Measurements from ENCODE around the gene METTL9. TPM values are rescaled to one million over a fixed set of nuclear protein-coding genes. Genes with fewer than 3 reads are reported as not detected.

METTL9 gene
- total RNA-seq, 1 experiment from 2014 or later = 41.4 TPM

DNA sequence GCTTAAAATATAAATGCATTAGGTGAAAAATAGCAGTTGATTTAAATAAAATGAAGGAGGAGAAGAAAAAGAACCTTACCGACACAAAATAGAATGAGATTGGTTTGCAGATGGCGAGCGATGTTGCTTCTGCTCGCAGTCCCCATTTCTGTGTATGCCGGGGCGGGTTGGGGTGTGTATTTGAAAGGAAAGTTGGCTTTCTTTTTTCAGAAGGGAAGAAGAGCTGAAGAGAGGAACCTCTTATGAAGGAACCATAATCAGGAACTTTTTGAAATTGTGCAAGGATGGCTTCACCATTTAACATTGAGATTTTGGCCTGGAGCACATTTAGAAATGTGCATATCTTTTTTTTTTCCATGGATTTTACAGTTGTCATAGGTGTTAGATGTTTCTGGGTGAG is 53.1 kb downstream of the METTL9 start, which contains the start of gene IGSF6:
Gene IGSF6 (minus strand): TSS at position 156 of the 400 bp plus-strand sequence. CDS start 10 bp downstream, at position 146.
- Histone ChIP-seq H3K4me1 (ENCODE audit: control insufficient read depth in 1 of 2, insufficient read depth in 2 of 2, low read length in 2 of 2) (no peaks in the 10 kb centered on the region), H3K4me3 (replicated peaks in 1 of 2; ENCODE audit: low read depth in 1 of 2, low read length in 2 of 2) (no peak within 1 kb of the TSS), H3K27ac (ENCODE audit: low read depth, low read length) (no peak within 1 kb of the TSS), H3K9ac (ENCODE audit: low read length) (no peak within 1 kb of the TSS), H2AFZ (ENCODE audit: low read depth, low read length, poor library complexity, severe bottlenecking) (no peak within 1 kb of the TSS), H4K20me1 (ENCODE audit: insufficient read depth) (no peaks in the 10 kb centered on the region), H3K79me2 (ENCODE audit: insufficient read depth, low read length) (no peaks in the 10 kb centered on the region), H3K36me3 (ENCODE audit: control insufficient read depth in 1 of 2, insufficient read depth in 2 of 2, low read length in 2 of 2) (no peaks in the 10 kb centered on the region), H3K9me3 (ENCODE audit: control insufficient read depth in 1 of 2, insufficient read depth in 1 of 2, low read depth in 1 of 2, low read length in 2 of 2) (no peaks in the 10 kb centered on the region), H3K27me3 (ENCODE audit: insufficient read depth, low read length) (no peaks in the 10 kb centered on the region), H3K4me2 (ENCODE audit: low read length) (no peak within 1 kb of the TSS), H3K9me2 (ENCODE audit: insufficient read depth) (no peaks in the 10 kb centered on the region)
- DNase-seq (ENCODE audit: low read depth, low spot score) = no peak
- no peak for ATAC-seq
- no peak for TF ChIP-seq FOSL1 (IDR thresholded peaks at IDR 0.05; ENCODE audit: low read depth)
- TF ChIP-seq CBX3 (IDR thresholded peaks at IDR 0.05; ENCODE audit: low read depth) = no peak
- RAD21 ChIA-PET (ENCODE audit: low non-redundant PET in 1 of 2, low total read pairs in 2 of 2, uncharacterized antibody in 2 of 2, unreplicated experiment in 2 of 2) = no interaction called here
- BruUV-seq (replicated peaks) = no TSS peak
- CTCF ChIA-PET = interaction anchor here (1.5 kb wide), 1 partner anchor 11 kb away, joined by 4 read pairs; no protein-coding TSS in a partner anchor
- POLR2A ChIA-PET = no interaction called here
- intact Hi-C loops (cut with micrococcal nuclease) = loop anchor here (10.0 kb wide), 2 partner anchors 152 to 532 kb away; no protein-coding TSS in a partner anchor

DNA sequence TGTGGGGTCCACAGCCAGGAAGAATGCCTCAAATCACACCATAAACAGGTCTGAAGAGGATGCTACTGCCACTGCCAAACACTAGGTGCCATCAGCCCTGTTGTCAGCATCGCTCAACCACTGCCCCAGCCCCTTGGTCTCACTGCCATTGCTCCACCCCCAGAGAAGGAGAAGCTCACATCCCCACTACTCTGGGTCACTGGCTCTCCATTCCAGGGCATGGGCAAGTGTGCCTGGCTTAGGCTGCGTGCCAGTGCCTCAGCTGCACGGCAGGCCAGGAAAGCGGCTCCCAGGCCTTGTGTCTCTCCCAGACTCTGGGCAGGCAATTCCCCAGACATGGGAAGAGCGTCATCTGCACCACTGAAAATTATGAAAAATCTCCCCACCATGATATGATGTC is 54.2 kb downstream of the METTL9 start:
- H4K20me1 ChIP-seq (ENCODE audit: insufficient read depth) = no peaks in the 10 kb centered on the region
- BruUV-seq (replicated peaks) = no TSS peak
- no peak overlapping the region for H3K9ac ChIP-seq (ENCODE audit: low read length)
- H3K9me3 ChIP-seq (ENCODE audit: control insufficient read depth in 1 of 2, insufficient read depth in 1 of 2, low read depth in 1 of 2, low read length in 2 of 2) = no peaks in the 10 kb centered on the region
- no peak overlapping the region for H3K4me2 ChIP-seq (ENCODE audit: low read length)
- H3K4me3 ChIP-seq (replicated peaks in 1 of 2; ENCODE audit: low read depth in 1 of 2, low read length in 2 of 2) = no peak overlapping the region
- H3K4me1 ChIP-seq (ENCODE audit: control insufficient read depth in 1 of 2, insufficient read depth in 2 of 2, low read length in 2 of 2) = no peaks in the 10 kb centered on the region
- intact Hi-C loops (cut with micrococcal nuclease) = loop anchor here (10.0 kb wide), 2 partner anchors 151 to 531 kb away; no protein-coding TSS in a partner anchor
- no peaks in the 10 kb centered on the region for H3K27me3 ChIP-seq (ENCODE audit: insufficient read depth, low read length)
- TF ChIP-seq SRF (IDR thresholded peaks at IDR 0.05; ENCODE audit: low read depth) = no peak
- TF ChIP-seq YY1 (IDR thresholded peaks at IDR 0.05; ENCODE audit: extremely low read depth, insufficient replicate concordance, low read depth, low read length) = no peak
- TF ChIP-seq SP1 (IDR thresholded peaks at IDR 0.05; ENCODE audit: low read depth) = no peak
- TF ChIP-seq EZH2 (IDR thresholded peaks at IDR 0.05) = no peak
- no peak for TF ChIP-seq EZH2phosphoT487 (IDR thresholded peaks at IDR 0.05; ENCODE audit: borderline replicate concordance)
- TF ChIP-seq, protein P1, sequence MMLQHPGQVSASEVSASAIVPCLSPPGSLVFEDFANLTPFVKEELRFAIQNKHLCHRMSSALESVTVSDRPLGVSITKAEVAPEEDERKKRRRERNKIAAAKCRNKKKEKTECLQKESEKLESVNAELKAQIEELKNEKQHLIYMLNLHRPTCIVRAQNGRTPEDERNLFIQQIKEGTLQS (IDR thresholded peaks at IDR 0.05) = no peak
- TF ChIP-seq EGR1 (IDR thresholded peaks at IDR 0.05; ENCODE audit: low read depth) = no peak
- TF ChIP-seq SIN3A (IDR thresholded peaks at IDR 0.05; ENCODE audit: low read depth) = no peak
- TF ChIP-seq ZNF274 (IDR thresholded peaks at IDR 0.05; ENCODE audit: low read depth, low read length) = no peak
- TF ChIP-seq POLR2A (IDR thresholded peaks at IDR 0.05; ENCODE audit: borderline replicate concordance, extremely low read depth, insufficient read depth, insufficient read length) = no peak
- H3K9me2 ChIP-seq (ENCODE audit: insufficient read depth) = no peaks in the 10 kb centered on the region
- POLR2A ChIA-PET = no interaction called here
- CTCF ChIA-PET = interaction anchor here (0.7 kb wide), 1 partner anchor 9 kb away, joined by 3 read pairs; no protein-coding TSS in a partner anchor
- RAD21 ChIA-PET (ENCODE audit: low non-redundant PET in 1 of 2, low total read pairs in 2 of 2, uncharacterized antibody in 2 of 2, unreplicated experiment in 2 of 2) = no interaction called here
- H3K27ac ChIP-seq (ENCODE audit: low read depth, low read length) = no peak overlapping the region
- no peaks in the 10 kb centered on the region for H3K36me3 ChIP-seq (ENCODE audit: control insufficient read depth in 1 of 2, insufficient read depth in 2 of 2, low read length in 2 of 2)
- H3K79me2 ChIP-seq (ENCODE audit: insufficient read depth, low read length) = no peaks in the 10 kb centered on the region
- H2AFZ ChIP-seq (ENCODE audit: low read depth, low read length, poor library complexity, severe bottlenecking) = no peak overlapping the region
- DNase-seq (ENCODE audit: low read depth, low spot score) = no peak
- ATAC-seq = no peak
